Measurements from ENCODE around the gene ZC3H18.

ZC3H18 gene

DNA sequence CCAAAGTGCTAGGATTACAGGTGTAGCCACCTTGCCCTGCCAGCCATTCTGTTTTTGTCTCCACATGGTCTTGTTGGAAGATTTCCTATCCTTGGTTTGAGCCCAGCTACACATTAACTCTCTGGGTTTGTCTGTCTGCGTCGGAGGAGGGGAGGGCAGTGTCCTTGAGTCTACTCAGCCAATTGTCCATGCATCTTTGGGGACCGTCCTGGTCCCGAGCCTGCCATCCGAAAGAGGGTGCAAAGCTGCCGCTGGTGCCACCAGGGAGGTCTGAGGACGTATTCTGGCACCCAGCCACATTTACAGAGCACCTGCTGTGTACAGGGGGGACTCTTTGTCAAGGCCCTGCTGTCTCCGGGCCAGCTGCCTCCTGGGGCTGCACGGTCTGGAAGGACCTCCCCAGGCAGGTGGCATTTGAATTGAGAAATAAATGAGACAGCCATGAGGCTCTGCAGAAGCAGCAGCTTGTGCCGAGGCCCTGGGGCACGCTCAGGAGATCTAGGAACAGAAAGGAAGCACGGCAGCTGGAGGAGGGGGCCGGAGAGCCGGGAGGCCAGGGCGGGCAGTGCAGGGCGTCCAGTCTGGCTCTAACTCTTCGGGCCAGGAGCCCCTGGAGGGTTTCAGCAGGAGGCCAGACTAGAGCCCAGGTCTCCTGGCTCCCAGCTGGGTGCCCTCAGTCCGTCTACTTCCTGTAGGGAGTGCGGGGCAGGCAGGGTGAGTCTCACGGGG, 79.2 kb downstream of the ZC3H18 start:
- TF ChIP-seq EGR1 (IDR thresholded peaks at IDR 0.05) (no peak), TAF1 (IDR thresholded peaks at IDR 0.05; ENCODE audit: low read depth) (no peak), TCF12 (IDR thresholded peaks at IDR 0.05; ENCODE audit: low read depth) (0 out of 2 replicates have a peak, but pooled peaks have one; percentile 18), ZBTB7A (IDR thresholded peaks at IDR 0.05; ENCODE audit: low read depth) (no peak), CEBPB (IDR thresholded peaks at IDR 0.05) (no peak), NFIC (IDR thresholded peaks at IDR 0.05) (peak; percentile 32; the same call in 1 of the 2 replicates)
- TF ChIP-seq, protein P1, sequence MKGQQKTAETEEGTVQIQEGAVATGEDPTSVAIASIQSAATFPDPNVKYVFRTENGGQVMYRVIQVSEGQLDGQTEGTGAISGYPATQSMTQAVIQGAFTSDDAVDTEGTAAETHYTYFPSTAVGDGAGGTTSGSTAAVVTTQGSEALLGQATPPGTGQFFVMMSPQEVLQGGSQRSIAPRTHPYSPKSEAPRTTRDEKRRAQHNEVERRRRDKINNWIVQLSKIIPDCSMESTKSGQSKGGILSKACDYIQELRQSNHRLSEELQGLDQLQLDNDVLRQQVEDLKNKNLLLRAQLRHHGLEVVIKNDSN (IDR thresholded peaks at IDR 0.05) = no peak
- TF ChIP-seq, protein P2, sequence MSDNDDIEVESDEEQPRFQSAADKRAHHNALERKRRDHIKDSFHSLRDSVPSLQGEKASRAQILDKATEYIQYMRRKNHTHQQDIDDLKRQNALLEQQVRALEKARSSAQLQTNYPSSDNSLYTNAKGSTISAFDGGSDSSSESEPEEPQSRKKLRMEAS (IDR thresholded peaks at IDR 0.05) = no peak
- TF ChIP-seq, protein P3, sequence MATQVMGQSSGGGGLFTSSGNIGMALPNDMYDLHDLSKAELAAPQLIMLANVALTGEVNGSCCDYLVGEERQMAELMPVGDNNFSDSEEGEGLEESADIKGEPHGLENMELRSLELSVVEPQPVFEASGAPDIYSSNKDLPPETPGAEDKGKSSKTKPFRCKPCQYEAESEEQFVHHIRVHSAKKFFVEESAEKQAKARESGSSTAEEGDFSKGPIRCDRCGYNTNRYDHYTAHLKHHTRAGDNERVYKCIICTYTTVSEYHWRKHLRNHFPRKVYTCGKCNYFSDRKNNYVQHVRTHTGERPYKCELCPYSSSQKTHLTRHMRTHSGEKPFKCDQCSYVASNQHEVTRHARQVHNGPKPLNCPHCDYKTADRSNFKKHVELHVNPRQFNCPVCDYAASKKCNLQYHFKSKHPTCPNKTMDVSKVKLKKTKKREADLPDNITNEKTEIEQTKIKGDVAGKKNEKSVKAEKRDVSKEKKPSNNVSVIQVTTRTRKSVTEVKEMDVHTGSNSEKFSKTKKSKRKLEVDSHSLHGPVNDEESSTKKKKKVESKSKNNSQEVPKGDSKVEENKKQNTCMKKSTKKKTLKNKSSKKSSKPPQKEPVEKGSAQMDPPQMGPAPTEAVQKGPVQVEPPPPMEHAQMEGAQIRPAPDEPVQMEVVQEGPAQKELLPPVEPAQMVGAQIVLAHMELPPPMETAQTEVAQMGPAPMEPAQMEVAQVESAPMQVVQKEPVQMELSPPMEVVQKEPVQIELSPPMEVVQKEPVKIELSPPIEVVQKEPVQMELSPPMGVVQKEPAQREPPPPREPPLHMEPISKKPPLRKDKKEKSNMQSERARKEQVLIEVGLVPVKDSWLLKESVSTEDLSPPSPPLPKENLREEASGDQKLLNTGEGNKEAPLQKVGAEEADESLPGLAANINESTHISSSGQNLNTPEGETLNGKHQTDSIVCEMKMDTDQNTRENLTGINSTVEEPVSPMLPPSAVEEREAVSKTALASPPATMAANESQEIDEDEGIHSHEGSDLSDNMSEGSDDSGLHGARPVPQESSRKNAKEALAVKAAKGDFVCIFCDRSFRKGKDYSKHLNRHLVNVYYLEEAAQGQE (IDR thresholded peaks at IDR 0.05; ENCODE audit: low read depth) = no peak

DNA sequence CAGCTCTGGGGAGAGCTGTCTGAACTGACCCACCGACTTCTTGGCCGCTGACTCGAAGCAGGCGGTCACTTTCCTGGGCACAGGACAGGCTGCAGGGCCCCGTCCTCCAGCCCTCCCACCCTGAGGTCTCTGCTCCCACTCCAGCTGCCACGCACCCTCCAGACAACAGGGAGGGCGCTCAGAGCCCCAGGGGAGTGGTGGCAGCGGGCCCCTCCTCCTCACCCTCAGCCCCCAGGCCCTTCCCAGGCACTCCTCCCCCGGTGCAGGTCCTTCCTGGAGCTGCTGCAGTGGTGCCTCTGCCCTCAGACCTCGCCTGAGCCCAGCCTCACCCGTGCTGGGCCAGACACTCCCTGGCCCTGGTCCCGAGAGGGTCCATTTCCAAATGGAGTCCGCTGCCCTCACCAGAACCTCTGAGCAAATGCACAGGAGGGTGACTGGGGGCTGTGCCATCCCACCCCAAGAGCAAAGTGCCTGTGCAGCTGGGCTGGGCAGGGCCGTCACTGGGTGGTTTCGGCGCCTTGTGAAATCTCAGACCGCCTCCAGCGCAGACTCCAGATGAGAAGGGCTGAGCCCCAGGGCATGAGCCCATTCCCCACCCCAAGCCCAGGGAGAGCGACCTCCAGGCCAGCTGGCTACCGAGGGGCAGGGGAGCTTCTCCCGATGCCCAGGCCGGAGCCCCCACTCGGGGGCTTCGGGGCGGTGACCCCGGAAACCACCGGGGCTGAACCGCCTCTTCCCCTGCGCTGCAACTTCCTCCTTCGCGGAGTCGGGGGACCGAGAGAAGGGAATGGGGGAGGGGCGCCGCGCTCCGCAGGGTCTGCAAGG, 79.9 kb downstream of the ZC3H18 start:
- TF ChIP-seq CEBPB (IDR thresholded peaks at IDR 0.05) (peak; percentile 30; the same call in 1 of the 2 replicates), TEAD4 (IDR thresholded peaks at IDR 0.05) (no peak), TAF1 (IDR thresholded peaks at IDR 0.05; ENCODE audit: low read depth) (no peak), EP300 (IDR thresholded peaks at IDR 0.05; ENCODE audit: borderline replicate concordance) (no peak), ZBTB7A (IDR thresholded peaks at IDR 0.05; ENCODE audit: low read depth) (peak; percentile 93), EGR1 (IDR thresholded peaks at IDR 0.05) (0 out of 2 replicates have a peak, but pooled peaks have one; percentile 13)
- TF ChIP-seq, protein P2 (IDR thresholded peaks at IDR 0.05) = no peak

DNA sequence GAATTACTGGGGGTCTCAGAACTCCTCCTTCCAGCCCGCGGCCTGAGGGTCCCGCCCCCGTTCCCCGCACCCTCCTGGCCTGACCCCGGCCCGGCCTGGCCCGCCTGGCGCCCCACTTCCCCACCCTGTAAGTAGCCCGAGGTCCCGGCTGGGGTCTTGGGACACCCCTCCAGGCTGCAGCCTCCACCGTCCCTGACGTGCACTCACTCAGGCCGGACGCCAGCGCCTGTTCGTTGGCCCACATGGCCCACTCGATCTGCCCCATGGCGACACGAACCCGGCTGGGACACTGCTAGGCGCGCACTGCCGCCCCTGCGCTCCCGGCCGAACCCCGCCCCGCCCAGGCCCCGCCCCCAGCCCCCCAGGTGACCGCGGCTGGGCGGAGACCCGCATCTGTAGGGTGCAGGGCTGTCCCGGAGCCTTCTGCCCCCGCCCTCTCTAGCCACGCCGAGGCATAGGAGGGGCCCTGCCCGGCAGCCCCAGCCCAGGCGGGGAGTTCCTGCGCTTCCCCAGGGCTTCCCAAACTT, 80.6 kb downstream of the ZC3H18 start, which contains the start of gene CYBA:
Gene CYBA (minus strand): TSS at position 305 of the 527 bp plus-strand sequence. CDS start 40 bp downstream, at position 265.
- peak; percentile 81 for TF ChIP-seq TAF1 (IDR thresholded peaks at IDR 0.05; ENCODE audit: low read depth)
- no peak for TF ChIP-seq RAD21 (IDR thresholded peaks at IDR 0.05; ENCODE audit: low read depth)
- no peak for TF ChIP-seq EP300 (IDR thresholded peaks at IDR 0.05; ENCODE audit: borderline replicate concordance)
- no peak for TF ChIP-seq NFIC (IDR thresholded peaks at IDR 0.05)
- TF ChIP-seq, protein P1 (IDR thresholded peaks at IDR 0.05) = peak; percentile 44; the same call in 1 of the 2 replicates
- TF ChIP-seq CEBPB (IDR thresholded peaks at IDR 0.05) = no peak
- TF ChIP-seq, protein P2 (IDR thresholded peaks at IDR 0.05) = peak; percentile 66
- TF ChIP-seq TCF12 (IDR thresholded peaks at IDR 0.05; ENCODE audit: low read depth) = peak; percentile 12; the same call in 1 of the 2 replicates
- TF ChIP-seq ZBTB7A (IDR thresholded peaks at IDR 0.05; ENCODE audit: low read depth) = no peak; the same call in 1 of the 2 replicates
- no peak for TF ChIP-seq YY1 (IDR thresholded peaks at IDR 0.05; ENCODE audit: low read depth)
- no peak for TF ChIP-seq CREB1 (IDR thresholded peaks at IDR 0.05; ENCODE audit: low read depth)
- no peak for TF ChIP-seq EGR1 (IDR thresholded peaks at IDR 0.05)
- TF ChIP-seq FOXM1 (IDR thresholded peaks at IDR 0.05; ENCODE audit: borderline replicate concordance, low read depth) = no peak
- TF ChIP-seq, protein P3 (IDR thresholded peaks at IDR 0.05; ENCODE audit: low read depth) = no peak
- TF ChIP-seq TEAD4 (IDR thresholded peaks at IDR 0.05) = no peak

DNA sequence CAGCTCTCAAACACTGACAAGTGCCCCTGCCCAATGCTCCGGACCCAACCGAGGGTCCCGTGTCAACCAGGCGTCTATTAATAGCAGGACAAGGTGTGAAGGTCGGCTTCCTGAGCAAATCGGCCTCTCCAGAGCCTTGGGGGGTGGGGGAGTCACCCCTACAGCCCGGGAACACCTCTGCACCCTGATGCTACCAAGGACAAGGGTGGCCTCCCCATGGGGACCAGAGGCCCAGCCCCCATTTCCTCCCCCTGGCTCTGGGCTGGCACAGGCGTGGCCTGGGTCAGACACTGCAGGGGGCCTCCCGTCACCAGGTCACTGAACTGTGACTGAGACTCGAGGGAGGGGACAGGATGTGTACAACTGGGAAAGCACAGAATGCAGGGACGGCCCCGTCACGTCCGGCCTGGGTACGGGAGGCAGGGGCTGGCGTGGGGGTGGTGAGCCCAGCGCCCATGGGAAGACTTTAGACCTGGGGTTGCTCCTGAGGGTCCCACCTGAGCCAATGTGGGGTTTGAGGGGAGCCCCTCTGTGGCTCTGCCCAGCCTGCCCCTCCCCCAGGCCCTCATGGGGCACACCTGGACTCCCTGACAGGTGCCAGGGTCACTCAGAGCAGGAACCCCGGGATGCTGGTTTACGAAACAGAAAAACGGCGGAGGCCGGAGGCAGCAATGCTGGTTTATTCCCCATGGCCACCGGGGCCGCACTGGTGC, 81.2 kb downstream of the ZC3H18 start:
- no peak; the same call in 1 of the 2 replicates for TF ChIP-seq RAD21 (IDR thresholded peaks at IDR 0.05; ENCODE audit: low read depth)
- 0 out of 2 replicates have a peak, but pooled peaks have one; percentile 5 for TF ChIP-seq CEBPB (IDR thresholded peaks at IDR 0.05)
- TF ChIP-seq TEAD4 (IDR thresholded peaks at IDR 0.05) = peak; percentile 38; the same call in 1 of the 2 replicates
- TF ChIP-seq ZBTB7A (IDR thresholded peaks at IDR 0.05; ENCODE audit: low read depth) = peak; percentile 67; the same call in 1 of the 2 replicates
- TF ChIP-seq TAF1 (IDR thresholded peaks at IDR 0.05; ENCODE audit: low read depth) = no peak
- TF ChIP-seq CREB1 (IDR thresholded peaks at IDR 0.05; ENCODE audit: low read depth) = peak; percentile 66
- peak; percentile 66; the same call in 1 of the 2 replicates for TF ChIP-seq TCF12 (IDR thresholded peaks at IDR 0.05; ENCODE audit: low read depth)
- TF ChIP-seq, protein P3 (IDR thresholded peaks at IDR 0.05; ENCODE audit: low read depth) = no peak
- TF ChIP-seq YY1 (IDR thresholded peaks at IDR 0.05; ENCODE audit: low read depth) = 0 out of 2 replicates have a peak, but pooled peaks have one; percentile 13
- TF ChIP-seq NFIC (IDR thresholded peaks at IDR 0.05) = peak; percentile 14; the same call in 1 of the 2 replicates
- TF ChIP-seq, protein P2 (IDR thresholded peaks at IDR 0.05) = peak; percentile 72
- TF ChIP-seq EGR1 (IDR thresholded peaks at IDR 0.05) = no peak; the same call in 1 of the 2 replicates
- TF ChIP-seq, protein P1 (IDR thresholded peaks at IDR 0.05) = 0 out of 2 replicates have a peak, but pooled peaks have one; percentile 6
- peak; percentile 61; the same call in 1 of the 2 replicates for TF ChIP-seq EP300 (IDR thresholded peaks at IDR 0.05; ENCODE audit: borderline replicate concordance)
- TF ChIP-seq FOXM1 (IDR thresholded peaks at IDR 0.05; ENCODE audit: borderline replicate concordance, low read depth) = no peak
